Activated T-helper 9 cell treated with anti-CD3 and anti-CD28 coated beads, Interleukin-2, amount 50 U/mL, for 16 hours (primary cell): ENCODE data around the gene PDE1C.

Source experiments
- DNase-seq: peaks from one replicate; pipeline ENCODE4 v3.0.0-alpha.2; 2020; ENCODE audit warnings: low read depth

The PDE1C gene

GRCh38 chr7:31991406-31991805 lies 78.8 kb downstream of the PDE1C start:
- DNase-seq, result no peak

GRCh38 chr7:31986878-31987518 lies 83.2 kb downstream of the PDE1C start:
- no peak for DNase-seq

GRCh38 chr7:31982962-31983361 lies 87.2 kb downstream of the PDE1C start:
- no peak for DNase-seq

GRCh38 chr7:31981874-31982390 lies 88.3 kb downstream of the PDE1C start:
- DNase-seq, result no peak

- no peak for DNase-seq
Observed at GRCh38 chr7:31979690-31980330, 90.4 kb downstream of the PDE1C start.

GRCh38 chr7:31975546-31975945 lies 94.7 kb downstream of the PDE1C start:
- DNase-seq, result no peak

GRCh38 chr7:31974351-31974750 lies 95.9 kb downstream of the PDE1C start:
- DNase-seq, result no peak

GRCh38 chr7:31971049-31971667 lies 99.0 kb downstream of the PDE1C start:
- DNase-seq, result no peak

GRCh38 chr7:31970501-31970900 lies 99.7 kb downstream of the PDE1C start:
- no peak for DNase-seq

GRCh38 chr7:31963569-31964175 lies 106.5 kb downstream of the PDE1C start:
- DNase-seq, result no peak

- DNase-seq, result no peak
Observed at GRCh38 chr7:31962246-31962645, 108.0 kb downstream of the PDE1C start.

- DNase-seq, result no peak
Observed at GRCh38 chr7:31958226-31958625, 112.0 kb downstream of the PDE1C start.

- DNase-seq, result no peak
Observed at GRCh38 chr7:31957756-31958155, 112.5 kb downstream of the PDE1C start.

GRCh38 chr7:31957090-31957720 lies 113.0 kb downstream of the PDE1C start:
- DNase-seq, result no peak

GRCh38 chr7:31955641-31956040 lies 114.6 kb downstream of the PDE1C start:
- no peak for DNase-seq

GRCh38 chr7:31955021-31955420 lies 115.2 kb downstream of the PDE1C start:
- DNase-seq, result no peak

GRCh38 chr7:31954500-31954899 lies 115.7 kb downstream of the PDE1C start:
- no peak for DNase-seq

GRCh38 chr7:31953432-31953831 lies 116.8 kb downstream of the PDE1C start:
- no peak for DNase-seq

GRCh38 chr7:31950091-31950755 lies 120.0 kb downstream of the PDE1C start:
- DNase-seq, result no peak

- no peak for DNase-seq
Observed at GRCh38 chr7:31948029-31948428, 122.2 kb downstream of the PDE1C start.

GRCh38 chr7:31940167-31940566 lies 130.0 kb downstream of the PDE1C start:
- no peak for DNase-seq

- DNase-seq, result no peak
Observed at GRCh38 chr7:31939076-31939475, 131.1 kb downstream of the PDE1C start.
